ENCODE data around the gene LPGAT1. TPM values are rescaled to one million over a fixed set of nuclear protein-coding genes. Genes with fewer than 3 reads are reported as not detected.

LPGAT1 gene
- total RNA-seq, 4 donors from 2014 or later: 48.1 to 66.6 (median 53.3) TPM

GRCh38 chr1:211701733-211702132, 128.8 kb downstream of the LPGAT1 start:
- H3K9me3 ChIP-seq: no peaks in the 10 kb centered on the region
- ATAC-seq: no peak
- 69% methylated on average over 2 of the region's 6 CpGs; no CpG with 5 or more reads in 1 of the 2 donors for WGBS, 2 donors (ENCODE audit: low coverage in 1 of 2)
- H3K27ac ChIP-seq: no peak overlapping the region
- H3K27me3 ChIP-seq: no peaks in the 10 kb centered on the region
- no peak overlapping the region for H3K4me3 ChIP-seq
- H3K36me3 ChIP-seq: no peaks in the 10 kb centered on the region
- no peak for TF ChIP-seq POLR2A (IDR thresholded peaks at IDR 0.05)
- TF ChIP-seq CTCF (IDR thresholded peaks at IDR 0.05): no peak
- no peak for TF ChIP-seq EP300 (IDR thresholded peaks at IDR 0.05)
- no peak for TF ChIP-seq POLR2AphosphoS5 (IDR thresholded peaks at IDR 0.05)
- peaks cover 0 to 10% (median 3%) of the 10 kb centered on the region in 3 donors for H3K4me1 ChIP-seq

GRCh38 chr1:211699059-211699458, 131.5 kb downstream of the LPGAT1 start:
- Histone ChIP-seq H3K27ac (no peak overlapping the region), H3K9me3 (no peaks in the 10 kb centered on the region), H3K4me3 (no peak overlapping the region), H3K4me1 (peaks cover 0 to 10% (median 3%) of the 10 kb centered on the region in 3 donors), H3K36me3 (no peaks in the 10 kb centered on the region), H3K27me3 (no peaks in the 10 kb centered on the region)
- TF ChIP-seq POLR2AphosphoS5 (IDR thresholded peaks at IDR 0.05): no peak
- no peak for TF ChIP-seq POLR2A (IDR thresholded peaks at IDR 0.05)
- no peak for TF ChIP-seq CTCF (IDR thresholded peaks at IDR 0.05)
- no peak for ATAC-seq
- WGBS, 2 donors (ENCODE audit: low coverage in 1 of 2): 36 to 100% methylated on average over 1 to 5 of the region's 16 CpGs

- Histone ChIP-seq H3K4me1 (peaks cover 0 to 10% (median 3%) of the 10 kb centered on the region in 3 donors), H3K36me3 (no peaks in the 10 kb centered on the region), H3K27me3 (no peaks in the 10 kb centered on the region), H3K4me3 (peak overlapping the region in 1 of 2 donors; percentile 24), H3K27ac (no peak overlapping the region), H3K9me3 (no peaks in the 10 kb centered on the region)
- WGBS, 2 donors (ENCODE audit: low coverage in 1 of 2): 72% methylated on average over 6 of the region's 29 CpGs; no CpG with 5 or more reads in 1 of the 2 donors
- TF ChIP-seq POLR2AphosphoS5 (IDR thresholded peaks at IDR 0.05): no peak
- TF ChIP-seq EP300 (IDR thresholded peaks at IDR 0.05): no peak
- TF ChIP-seq CTCF (IDR thresholded peaks at IDR 0.05): peak; percentile 80 to 96 (median 84)
- ATAC-seq: peak; percentile 90
Measured at GRCh38 chr1:211698161-211699026, 132.2 kb downstream of the LPGAT1 start.

- H3K27ac ChIP-seq: no peak overlapping the region
- WGBS, 2 donors (ENCODE audit: low coverage in 1 of 2): 60% methylated on average over 1 of the region's 1 CpG; no CpG with 5 or more reads in 1 of the 2 donors
- no peaks in the 10 kb centered on the region for H3K9me3 ChIP-seq
- no peak for ATAC-seq
- H3K4me1 ChIP-seq: peaks cover 0 to 10% (median 3%) of the 10 kb centered on the region in 3 donors
- TF ChIP-seq POLR2AphosphoS5 (IDR thresholded peaks at IDR 0.05) (no peak), POLR2A (IDR thresholded peaks at IDR 0.05) (no peak), CTCF (IDR thresholded peaks at IDR 0.05) (no peak), EP300 (IDR thresholded peaks at IDR 0.05) (no peak)
- no peaks in the 10 kb centered on the region for H3K27me3 ChIP-seq
- H3K36me3 ChIP-seq: no peaks in the 10 kb centered on the region
- H3K4me3 ChIP-seq: no peak overlapping the region
Measured at GRCh38 chr1:211697356-211697755, 133.2 kb downstream of the LPGAT1 start.
